ENCODE results near the gene CDH6.

The CDH6 gene

GRCh38 chr5:31236339-31236738, 42.9 kb downstream of the CDH6 start:
- intact Hi-C loops (cut with DNase I): no loop called here
- DNase-seq: no peak

GRCh38 chr5:31237174-31237573, 43.7 kb downstream of the CDH6 start:
- intact Hi-C loops (cut with DNase I): no loop called here
- no peak for DNase-seq

GRCh38 chr5:31238497-31238896, 45.0 kb downstream of the CDH6 start:
- intact Hi-C loops (cut with DNase I): no loop called here

GRCh38 chr5:31244921-31245320, 51.4 kb downstream of the CDH6 start:
- DNase-seq: no peak
- intact Hi-C loops (cut with DNase I): no loop called here

More at GRCh38 chr5:31238497-31238896, 45.0 kb downstream of the CDH6 start:
- DNase-seq: no peak

- intact Hi-C loops (cut with DNase I): no loop called here
These were observed 53.9 kb downstream of the CDH6 start for GRCh38 chr5:31247381-31247780.

GRCh38 chr5:31250201-31250600, 56.7 kb downstream of the CDH6 start:
- DNase-seq: no peak
- intact Hi-C loops (cut with DNase I): no loop called here

More at GRCh38 chr5:31247381-31247780, 53.9 kb downstream of the CDH6 start:
- no peak for DNase-seq

- intact Hi-C loops (cut with DNase I): no loop called here
- DNase-seq: no peak
These were observed 57.5 kb downstream of the CDH6 start for GRCh38 chr5:31251032-31251431.

GRCh38 chr5:31255041-31255440, 61.6 kb downstream of the CDH6 start:
- intact Hi-C loops (cut with DNase I): no loop called here
- no peak for DNase-seq

- no peak for DNase-seq
- intact Hi-C loops (cut with DNase I): no loop called here
These were observed 74.8 kb downstream of the CDH6 start for GRCh38 chr5:31268256-31268655.

- intact Hi-C loops (cut with DNase I): no loop called here
These were observed 75.2 kb downstream of the CDH6 start for GRCh38 chr5:31268686-31269085.

GRCh38 chr5:31269259-31269658, 75.8 kb downstream of the CDH6 start:
- no peak for DNase-seq
- intact Hi-C loops (cut with DNase I): no loop called here

More at GRCh38 chr5:31268686-31269085, 75.2 kb downstream of the CDH6 start:
- no peak for DNase-seq

- DNase-seq: peak in 4 of 42 donors; percentile 12 to 59 (median 26)
- intact Hi-C loops (cut with DNase I): no loop called here
These were observed 76.9 kb downstream of the CDH6 start for GRCh38 chr5:31270396-31270795.

- peak in 7 of 42 donors; percentile 13 to 53 (median 40) for DNase-seq
- intact Hi-C loops (cut with DNase I): no loop called here
These were observed 78.1 kb downstream of the CDH6 start for GRCh38 chr5:31271567-31271966.

GRCh38 chr5:31273161-31273560, 79.7 kb downstream of the CDH6 start:
- intact Hi-C loops (cut with DNase I): no loop called here
- no peak for DNase-seq

- no peak for DNase-seq
These were observed 80.3 kb downstream of the CDH6 start for GRCh38 chr5:31273631-31274378.

GRCh38 chr5:31280210-31280609, 86.7 kb downstream of the CDH6 start:
- intact Hi-C loops (cut with DNase I): no loop called here
- no peak for DNase-seq

More at GRCh38 chr5:31273631-31274378, 80.3 kb downstream of the CDH6 start:
- intact Hi-C loops (cut with DNase I): no loop called here

GRCh38 chr5:31283326-31283725, 89.8 kb downstream of the CDH6 start:
- DNase-seq: no peak
- intact Hi-C loops (cut with DNase I): no loop called here

- DNase-seq: no peak
- intact Hi-C loops (cut with DNase I): no loop called here
These were observed 91.5 kb downstream of the CDH6 start for GRCh38 chr5:31285025-31285424.

- no peak for DNase-seq
- intact Hi-C loops (cut with DNase I): no loop called here
These were observed 94.5 kb downstream of the CDH6 start for GRCh38 chr5:31287985-31288384.

- intact Hi-C loops (cut with DNase I): no loop called here
- DNase-seq: no peak
These were observed 95.9 kb downstream of the CDH6 start for GRCh38 chr5:31289429-31289828.

GRCh38 chr5:31291323-31291854, 97.9 kb downstream of the CDH6 start:
- intact Hi-C loops (cut with DNase I): no loop called here

More at GRCh38 chr5:31291323-31291854, 97.9 kb downstream of the CDH6 start:
- DNase-seq: peak in 2 of 42 donors; percentile 5 to 13

All from head of caudate nucleus (tissue), 42 donors.